ENCODE measurements around the gene STK36.

GRCh38 chr2:218713922-218714321, 42.0 kb downstream of the STK36 start:
- TF ChIP-seq, protein P1, sequence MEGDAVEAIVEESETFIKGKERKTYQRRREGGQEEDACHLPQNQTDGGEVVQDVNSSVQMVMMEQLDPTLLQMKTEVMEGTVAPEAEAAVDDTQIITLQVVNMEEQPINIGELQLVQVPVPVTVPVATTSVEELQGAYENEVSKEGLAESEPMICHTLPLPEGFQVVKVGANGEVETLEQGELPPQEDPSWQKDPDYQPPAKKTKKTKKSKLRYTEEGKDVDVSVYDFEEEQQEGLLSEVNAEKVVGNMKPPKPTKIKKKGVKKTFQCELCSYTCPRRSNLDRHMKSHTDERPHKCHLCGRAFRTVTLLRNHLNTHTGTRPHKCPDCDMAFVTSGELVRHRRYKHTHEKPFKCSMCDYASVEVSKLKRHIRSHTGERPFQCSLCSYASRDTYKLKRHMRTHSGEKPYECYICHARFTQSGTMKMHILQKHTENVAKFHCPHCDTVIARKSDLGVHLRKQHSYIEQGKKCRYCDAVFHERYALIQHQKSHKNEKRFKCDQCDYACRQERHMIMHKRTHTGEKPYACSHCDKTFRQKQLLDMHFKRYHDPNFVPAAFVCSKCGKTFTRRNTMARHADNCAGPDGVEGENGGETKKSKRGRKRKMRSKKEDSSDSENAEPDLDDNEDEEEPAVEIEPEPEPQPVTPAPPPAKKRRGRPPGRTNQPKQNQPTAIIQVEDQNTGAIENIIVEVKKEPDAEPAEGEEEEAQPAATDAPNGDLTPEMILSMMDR (IDR thresholded peaks at IDR 0.05), result no peak
- TF ChIP-seq ZNF512 (CRISPR knock-in tag; IDR thresholded peaks at IDR 0.05; ENCODE audit: borderline replicate concordance) (no peak), ZNF281 (CRISPR knock-in tag; IDR thresholded peaks at IDR 0.05) (no peak), USF1 (CRISPR knock-in tag; IDR thresholded peaks at IDR 0.05) (no peak), HMGA2 (CRISPR knock-in tag; IDR thresholded peaks at IDR 0.05) (no peak), ELF4 (CRISPR knock-in tag; IDR thresholded peaks at IDR 0.05; ENCODE audit: low read depth) (no peak), ZNF263 (CRISPR knock-in tag; IDR thresholded peaks at IDR 0.05; ENCODE audit: low read depth) (no peak)
- TF ChIP-seq, protein P2, sequence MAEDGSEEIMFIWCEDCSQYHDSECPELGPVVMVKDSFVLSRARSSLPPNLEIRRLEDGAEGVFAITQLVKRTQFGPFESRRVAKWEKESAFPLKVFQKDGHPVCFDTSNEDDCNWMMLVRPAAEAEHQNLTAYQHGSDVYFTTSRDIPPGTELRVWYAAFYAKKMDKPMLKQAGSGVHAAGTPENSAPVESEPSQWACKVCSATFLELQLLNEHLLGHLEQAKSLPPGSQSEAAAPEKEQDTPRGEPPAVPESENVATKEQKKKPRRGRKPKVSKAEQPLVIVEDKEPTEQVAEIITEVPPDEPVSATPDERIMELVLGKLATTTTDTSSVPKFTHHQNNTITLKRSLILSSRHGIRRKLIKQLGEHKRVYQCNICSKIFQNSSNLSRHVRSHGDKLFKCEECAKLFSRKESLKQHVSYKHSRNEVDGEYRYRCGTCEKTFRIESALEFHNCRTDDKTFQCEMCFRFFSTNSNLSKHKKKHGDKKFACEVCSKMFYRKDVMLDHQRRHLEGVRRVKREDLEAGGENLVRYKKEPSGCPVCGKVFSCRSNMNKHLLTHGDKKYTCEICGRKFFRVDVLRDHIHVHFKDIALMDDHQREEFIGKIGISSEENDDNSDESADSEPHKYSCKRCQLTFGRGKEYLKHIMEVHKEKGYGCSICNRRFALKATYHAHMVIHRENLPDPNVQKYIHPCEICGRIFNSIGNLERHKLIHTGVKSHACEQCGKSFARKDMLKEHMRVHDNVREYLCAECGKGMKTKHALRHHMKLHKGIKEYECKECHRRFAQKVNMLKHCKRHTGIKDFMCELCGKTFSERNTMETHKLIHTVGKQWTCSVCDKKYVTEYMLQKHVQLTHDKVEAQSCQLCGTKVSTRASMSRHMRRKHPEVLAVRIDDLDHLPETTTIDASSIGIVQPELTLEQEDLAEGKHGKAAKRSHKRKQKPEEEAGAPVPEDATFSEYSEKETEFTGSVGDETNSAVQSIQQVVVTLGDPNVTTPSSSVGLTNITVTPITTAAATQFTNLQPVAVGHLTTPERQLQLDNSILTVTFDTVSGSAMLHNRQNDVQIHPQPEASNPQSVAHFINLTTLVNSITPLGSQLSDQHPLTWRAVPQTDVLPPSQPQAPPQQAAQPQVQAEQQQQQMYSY (CRISPR knock-in tag; IDR thresholded peaks at IDR 0.05), result no peak

Data from WTC11 (cell line).